ENCODE data around the gene BRME1.
A peak's percentile ranks its signal among the peaks of the same experiment; 100 is the strongest.
"Not testable (repeated sequence)": the region's sequence is repeated elsewhere in the genome, so short reads cannot be mapped to it uniquely, and the experiment has no call there.

The BRME1 gene

GRCh38 chr19:13926010-13926409 is 20.1 kb upstream of the BRME1 start:
- no peak for DNase-seq (ENCODE audit: low spot score)

GRCh38 chr19:13923194-13923987 is 17.5 kb upstream of the BRME1 start:
- no peak for DNase-seq (ENCODE audit: low spot score)

- DNase-seq (ENCODE audit: low spot score): not testable (repeated sequence)
Measured at GRCh38 chr19:13922118-13922517, 16.2 kb upstream of the BRME1 start.

GRCh38 chr19:13920940-13921747 is 15.2 kb upstream of the BRME1 start:
- peak; percentile 60 for DNase-seq (ENCODE audit: low spot score)

GRCh38 chr19:13920524-13920923 is 14.6 kb upstream of the BRME1 start:
- DNase-seq (ENCODE audit: low spot score): no peak

- no peak for DNase-seq (ENCODE audit: low spot score)
Measured at GRCh38 chr19:13918726-13919411, 13.0 kb upstream of the BRME1 start.

GRCh38 chr19:13917888-13918406 is 12.0 kb upstream of the BRME1 start:
- no peak for DNase-seq (ENCODE audit: low spot score)

GRCh38 chr19:13914777-13915176 is 8.9 kb upstream of the BRME1 start:
- no peak for DNase-seq (ENCODE audit: low spot score)

- no peak for DNase-seq (ENCODE audit: low spot score)
Measured at GRCh38 chr19:13913352-13913751, 7.4 kb upstream of the BRME1 start.

- no peak for DNase-seq (ENCODE audit: low spot score)
Measured at GRCh38 chr19:13909430-13909829, 3.5 kb upstream of the BRME1 start.

- no peak for DNase-seq (ENCODE audit: low spot score)
Measured at GRCh38 chr19:13908674-13909073, 2.8 kb upstream of the BRME1 start.

GRCh38 chr19:13906910-13907309 is 993 bp upstream of the BRME1 start:
- no peak for DNase-seq (ENCODE audit: low spot score)

- DNase-seq (ENCODE audit: low spot score): no peak
Measured at GRCh38 chr19:13906521-13906904, 596 bp upstream of the BRME1 start.

- DNase-seq (ENCODE audit: low spot score): peak; percentile 44
Measured at GRCh38 chr19:13902993-13903555, 2.8 kb downstream of the BRME1 start.

- DNase-seq (ENCODE audit: low spot score): no peak
Measured at GRCh38 chr19:13899912-13900584, 5.9 kb downstream of the BRME1 start.

- DNase-seq (ENCODE audit: low spot score): no peak
Measured at GRCh38 chr19:13899393-13899792, 6.5 kb downstream of the BRME1 start.

GRCh38 chr19:13896227-13896626 is 9.7 kb downstream of the BRME1 start:
- no peak for DNase-seq (ENCODE audit: low spot score)

GRCh38 chr19:13894552-13894951 is 11.4 kb downstream of the BRME1 start:
- DNase-seq (ENCODE audit: low spot score): no peak

GRCh38 chr19:13892870-13893269 is 13.0 kb downstream of the BRME1 start:
- no peak for DNase-seq (ENCODE audit: low spot score)

GRCh38 chr19:13890136-13890535 is 15.8 kb downstream of the BRME1 start:
- DNase-seq (ENCODE audit: low spot score): no peak

- DNase-seq (ENCODE audit: low spot score): no peak
Measured at GRCh38 chr19:13888281-13888680, 17.6 kb downstream of the BRME1 start.

- no peak for DNase-seq (ENCODE audit: low spot score)
Measured at GRCh38 chr19:13887517-13887916, 18.4 kb downstream of the BRME1 start.

Measured in activated CD4-positive, alpha-beta T cell treated with anti-CD3 and anti-CD28 coated beads, Interleukin-2, Interleukin-4, amounts not matched to agents 100 ng/mL and 50 ng/mL, durations not matched to agents 16 hours and 8 hours (primary cell).